ENCODE data around the gene FRY. TPM values are rescaled to one million over a fixed set of nuclear protein-coding genes. Genes with fewer than 3 reads are reported as not detected.

Gene FRY
- total and polyA plus RNA-seq, 10 donors: 0.80 to 30.0 (median 23.5) TPM

- H3K27me3 ChIP-seq (replicated peaks in 1 of 7): peaks cover 0 to 13% (median 0%) of the 10 kb centered on the region in 7 donors
- TF ChIP-seq POLR2AphosphoS5 (IDR thresholded peaks at IDR 0.05) (no peak), POLR2A (IDR thresholded peaks at IDR 0.05) (no peak), CTCF (IDR thresholded peaks at IDR 0.05 in 8 of 11, conservative IDR thresholded peaks at IDR 0.05 in 3 of 11) (no peak)
- no peaks in the 10 kb centered on the region for H3K4me1 ChIP-seq
- intact Hi-C loops (cut with DNase I; ENCODE audit: low total_unique reads): loop anchor here (10.0 kb wide), 1 partner anchor 278 kb away; no protein-coding TSS in a partner anchor
- DNase-seq: no peak
- H3K36me3 ChIP-seq: no peaks in the 10 kb centered on the region
- WGBS, 5 donors: 64 to 94% (median 82%) methylated on average over 2 of the region's 2 CpGs
- H3K27ac ChIP-seq: no peak overlapping the region
- no peaks in the 10 kb centered on the region for H3K9me3 ChIP-seq
- no peak overlapping the region for H3K4me3 ChIP-seq
Measured at GRCh38 chr13:32302461-32302860, 270.9 kb downstream of the FRY start.

GRCh38 chr13:32305646-32306045 lies 274.1 kb downstream of the FRY start:
- Histone ChIP-seq H3K4me1 (peaks cover 0 to 16% (median 8%) of the 10 kb centered on the region in 6 donors), H3K27me3 (replicated peaks in 1 of 7) (peaks cover 0 to 6% (median 0%) of the 10 kb centered on the region in 7 donors), H3K36me3 (no peaks in the 10 kb centered on the region), H3K27ac (no peak overlapping the region), H3K9me3 (no peaks in the 10 kb centered on the region), H3K4me3 (no peak overlapping the region)
- intact Hi-C loops (cut with DNase I; ENCODE audit: low total_unique reads): loop anchor here (10.0 kb wide), 1 partner anchor 281 kb away; no protein-coding TSS in a partner anchor
- TF ChIP-seq POLR2A (IDR thresholded peaks at IDR 0.05) (no peak), POLR2AphosphoS5 (IDR thresholded peaks at IDR 0.05) (no peak), CTCF (IDR thresholded peaks at IDR 0.05 in 8 of 11, conservative IDR thresholded peaks at IDR 0.05 in 3 of 11) (no peak)
- DNase-seq: no peak

GRCh38 chr13:32309312-32310133 lies 277.9 kb downstream of the FRY start:
- H3K27ac ChIP-seq: peak overlapping the region in 1 of 8 donors; percentile 45
- no peaks in the 10 kb centered on the region for H3K27me3 ChIP-seq (replicated peaks in 1 of 7)
- WGBS, 5 donors: 26 to 50% (median 36%) methylated on average over 10 of the region's 10 CpGs
- H3K4me1 ChIP-seq: peaks cover 0 to 19% (median 8%) of the 10 kb centered on the region in 6 donors
- no peaks in the 10 kb centered on the region for H3K36me3 ChIP-seq
- no peaks in the 10 kb centered on the region for H3K9me3 ChIP-seq
- TF ChIP-seq POLR2A (IDR thresholded peaks at IDR 0.05): no peak
- TF ChIP-seq CTCF (IDR thresholded peaks at IDR 0.05 in 8 of 11, conservative IDR thresholded peaks at IDR 0.05 in 3 of 11): no peak
- no peak for TF ChIP-seq POLR2AphosphoS5 (IDR thresholded peaks at IDR 0.05)
- no peak for DNase-seq
- peak overlapping the region in 3 of 8 donors; percentile 4 to 44 (median 19) for H3K4me3 ChIP-seq
- intact Hi-C loops (cut with DNase I; ENCODE audit: low total_unique reads): loop anchor here (5.0 to 10.0 kb wide), 2 partner anchors 285 to 397 kb away; no protein-coding TSS in a partner anchor

- 42 to 51% (median 45%) methylated on average over 12 of the region's 12 CpGs for WGBS, 5 donors
- DNase-seq: no peak
- intact Hi-C loops (cut with DNase I; ENCODE audit: low total_unique reads): loop anchor here (5.0 kb wide), 1 partner anchor 398 kb away; no protein-coding TSS in a partner anchor
- peaks cover 0 to 25% (median 11%) of the 10 kb centered on the region in 6 donors for H3K4me1 ChIP-seq
- peak overlapping the region in 1 of 8 donors; percentile 45 for H3K27ac ChIP-seq
- no peaks in the 10 kb centered on the region for H3K27me3 ChIP-seq (replicated peaks in 1 of 7)
- no peaks in the 10 kb centered on the region for H3K9me3 ChIP-seq
- TF ChIP-seq POLR2A (IDR thresholded peaks at IDR 0.05) (no peak), CTCF (IDR thresholded peaks at IDR 0.05 in 8 of 11, conservative IDR thresholded peaks at IDR 0.05 in 3 of 11) (peak; percentile 54 to 87 (median 76)), POLR2AphosphoS5 (IDR thresholded peaks at IDR 0.05) (no peak)
- H3K4me3 ChIP-seq: peak overlapping the region in 3 of 8 donors; percentile 4 to 44 (median 19)
- H3K36me3 ChIP-seq: no peaks in the 10 kb centered on the region
Measured at GRCh38 chr13:32310134-32310706, 278.6 kb downstream of the FRY start.
